ENCODE data around the gene PARP8. TPM values are rescaled to one million over a fixed set of nuclear protein-coding genes. Genes with fewer than 3 reads are reported as not detected.

Gene PARP8
- total RNA-seq, 1 donor from 2014 or later = 54.6 TPM

DNA sequence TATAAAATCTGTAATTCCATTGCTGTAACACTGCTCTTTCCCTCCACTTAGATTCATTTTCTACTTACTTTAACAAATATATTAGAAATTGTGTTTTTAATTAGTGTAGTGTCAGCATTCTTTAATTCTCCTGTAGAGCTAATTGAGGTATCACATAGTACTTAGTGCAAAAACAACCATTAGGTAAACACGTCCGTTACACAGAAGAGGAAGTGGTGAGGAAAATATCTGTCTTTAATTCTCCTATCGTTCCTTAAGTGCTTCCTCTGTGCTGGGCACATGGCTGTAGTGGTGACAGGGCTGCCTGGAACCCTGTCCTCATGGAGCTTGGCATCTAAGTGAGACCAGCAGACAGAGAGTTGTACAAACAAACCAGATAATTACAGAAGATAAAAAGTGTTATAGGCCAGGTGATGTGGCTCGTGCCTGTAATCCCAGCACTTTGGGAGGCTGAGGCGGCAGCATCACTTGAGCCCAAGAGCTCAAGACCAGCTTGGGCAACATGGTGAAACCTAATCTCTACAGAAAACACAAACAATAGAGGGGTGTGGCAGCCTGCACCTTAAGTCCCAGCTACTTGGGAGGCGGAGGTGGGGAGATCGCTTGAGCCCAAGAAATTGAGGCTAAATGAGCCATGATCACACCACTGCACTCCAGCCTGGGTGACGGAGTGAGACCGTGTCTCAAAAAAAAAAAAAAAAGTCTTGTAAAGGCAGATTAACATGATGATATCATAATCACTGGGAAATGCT, 36.4 kb downstream of the PARP8 start:
- ATAC-seq = peak in 1 of 2 donors; percentile 47
- H3K36me3 ChIP-seq = no peaks in the 10 kb centered on the region
- intact Hi-C loops (cut with DNase I) = no loop called here
- DNase-seq = no peak
- no peaks in the 10 kb centered on the region for H3K9me3 ChIP-seq
- TF ChIP-seq, protein P1, sequence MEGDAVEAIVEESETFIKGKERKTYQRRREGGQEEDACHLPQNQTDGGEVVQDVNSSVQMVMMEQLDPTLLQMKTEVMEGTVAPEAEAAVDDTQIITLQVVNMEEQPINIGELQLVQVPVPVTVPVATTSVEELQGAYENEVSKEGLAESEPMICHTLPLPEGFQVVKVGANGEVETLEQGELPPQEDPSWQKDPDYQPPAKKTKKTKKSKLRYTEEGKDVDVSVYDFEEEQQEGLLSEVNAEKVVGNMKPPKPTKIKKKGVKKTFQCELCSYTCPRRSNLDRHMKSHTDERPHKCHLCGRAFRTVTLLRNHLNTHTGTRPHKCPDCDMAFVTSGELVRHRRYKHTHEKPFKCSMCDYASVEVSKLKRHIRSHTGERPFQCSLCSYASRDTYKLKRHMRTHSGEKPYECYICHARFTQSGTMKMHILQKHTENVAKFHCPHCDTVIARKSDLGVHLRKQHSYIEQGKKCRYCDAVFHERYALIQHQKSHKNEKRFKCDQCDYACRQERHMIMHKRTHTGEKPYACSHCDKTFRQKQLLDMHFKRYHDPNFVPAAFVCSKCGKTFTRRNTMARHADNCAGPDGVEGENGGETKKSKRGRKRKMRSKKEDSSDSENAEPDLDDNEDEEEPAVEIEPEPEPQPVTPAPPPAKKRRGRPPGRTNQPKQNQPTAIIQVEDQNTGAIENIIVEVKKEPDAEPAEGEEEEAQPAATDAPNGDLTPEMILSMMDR (IDR thresholded peaks at IDR 0.05) = no peak
- H3K4me1 ChIP-seq = peaks cover 3% of the 10 kb centered on the region
- no peak overlapping the region for H3K27ac ChIP-seq
- no peaks in the 10 kb centered on the region for H3K27me3 ChIP-seq (ENCODE audit: low read depth)
- no peak overlapping the region for H3K4me3 ChIP-seq

DNA sequence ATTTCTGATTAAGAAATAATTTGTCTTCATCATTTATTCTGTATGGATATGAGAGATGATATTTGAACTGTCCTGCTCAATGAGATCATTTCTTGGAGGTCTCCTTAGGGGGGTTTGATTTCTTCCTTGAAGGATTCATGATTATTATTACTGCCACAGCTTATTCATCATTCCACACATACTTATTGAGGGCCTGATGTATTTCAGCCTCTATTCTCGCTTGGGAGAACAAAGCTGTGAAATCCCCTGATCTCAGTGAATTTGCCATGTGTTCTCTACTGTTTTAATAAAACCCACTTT, 36.9 kb downstream of the PARP8 start:
- no peak overlapping the region for H3K4me3 ChIP-seq
- TF ChIP-seq, protein P1 (IDR thresholded peaks at IDR 0.05) = no peak
- H3K4me1 ChIP-seq = peaks cover 7% of the 10 kb centered on the region
- no peaks in the 10 kb centered on the region for H3K9me3 ChIP-seq
- no peaks in the 10 kb centered on the region for H3K36me3 ChIP-seq
- no peak for DNase-seq
- H3K27ac ChIP-seq = no peak overlapping the region
- intact Hi-C loops (cut with DNase I) = no loop called here
- no peaks in the 10 kb centered on the region for H3K27me3 ChIP-seq (ENCODE audit: low read depth)
- no peak for ATAC-seq

DNA sequence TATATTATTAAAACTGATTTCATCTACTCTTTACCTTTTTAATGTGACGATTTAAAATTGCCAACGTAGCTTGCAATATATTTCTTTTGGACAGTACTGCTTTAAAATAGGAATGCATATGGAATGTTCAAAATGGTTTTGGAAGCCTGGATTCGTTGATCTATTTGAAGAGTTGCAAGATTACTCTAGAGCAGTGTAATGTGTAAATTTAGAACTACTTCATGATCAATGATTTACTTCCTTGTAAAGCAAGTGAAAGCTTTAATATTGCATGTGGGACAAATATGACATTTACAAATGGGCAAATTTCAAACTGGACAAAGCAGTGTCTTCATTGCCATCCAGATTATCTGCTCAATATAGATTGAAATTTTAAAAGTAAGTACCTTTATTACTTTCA, 38.3 kb downstream of the PARP8 start:
- Histone ChIP-seq H3K4me1 (peaks cover 7% of the 10 kb centered on the region), H3K9me3 (no peaks in the 10 kb centered on the region), H3K36me3 (no peaks in the 10 kb centered on the region), H3K27me3 (ENCODE audit: low read depth) (no peaks in the 10 kb centered on the region), H3K4me3 (no peak overlapping the region), H3K27ac (no peak overlapping the region)
- intact Hi-C loops (cut with DNase I) = no loop called here
- TF ChIP-seq, protein P1 (IDR thresholded peaks at IDR 0.05) = no peak
- no peak for DNase-seq
- ATAC-seq = peak in 1 of 2 donors; percentile 60

DNA sequence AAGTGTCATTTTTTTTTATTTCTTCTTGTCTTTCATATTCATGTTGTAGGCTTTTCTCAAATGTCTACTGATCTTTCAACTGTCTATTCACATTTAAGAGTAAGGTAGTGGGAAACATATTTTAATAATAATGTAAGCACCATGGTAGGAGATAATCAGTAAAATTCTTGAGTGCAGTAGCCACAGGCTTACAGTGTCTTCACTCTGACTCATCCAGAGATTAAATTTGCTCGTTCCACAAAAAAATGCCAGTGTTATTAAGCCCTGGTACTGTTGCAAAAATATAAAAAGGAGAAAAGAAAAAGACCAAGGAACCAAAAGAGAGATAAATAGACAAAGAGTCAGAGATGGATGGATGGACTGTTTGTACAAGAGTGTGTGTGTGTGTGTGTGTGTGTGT, 43.0 kb downstream of the PARP8 start:
- Histone ChIP-seq H3K27ac (no peak overlapping the region), H3K27me3 (ENCODE audit: low read depth) (no peaks in the 10 kb centered on the region), H3K4me3 (no peak overlapping the region), H3K9me3 (no peaks in the 10 kb centered on the region), H3K36me3 (no peaks in the 10 kb centered on the region), H3K4me1 (peaks cover 22% of the 10 kb centered on the region)
- TF ChIP-seq, protein P1 (IDR thresholded peaks at IDR 0.05) = no peak
- ATAC-seq (no peak), DNase-seq (no peak)
- intact Hi-C loops (cut with DNase I) = no loop called here

DNA sequence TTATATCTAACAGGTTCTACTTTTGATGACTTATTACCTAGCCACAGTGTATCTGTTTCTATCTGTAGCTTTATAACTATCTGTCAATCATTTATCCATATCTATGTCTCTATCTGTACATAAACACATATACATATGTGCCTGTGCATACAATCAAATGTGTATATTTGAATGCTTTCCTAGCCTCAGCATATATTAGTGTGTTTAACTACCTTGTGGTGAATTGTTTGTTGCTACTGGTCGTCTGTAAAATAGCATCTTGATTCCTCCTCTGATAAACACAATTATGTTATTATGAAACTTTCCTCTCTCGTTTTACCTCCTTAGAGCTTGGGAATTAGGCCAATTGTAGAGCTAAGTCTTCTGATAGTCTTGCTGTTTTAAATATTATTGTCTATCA, 44.4 kb downstream of the PARP8 start:
- DNase-seq = no peak
- Histone ChIP-seq H3K27me3 (ENCODE audit: low read depth) (no peaks in the 10 kb centered on the region), H3K4me1 (peaks cover 22% of the 10 kb centered on the region), H3K4me3 (peak overlapping the region; percentile 24), H3K27ac (peak overlapping the region; percentile 39), H3K9me3 (no peaks in the 10 kb centered on the region), H3K36me3 (no peaks in the 10 kb centered on the region)
- TF ChIP-seq, protein P1 (IDR thresholded peaks at IDR 0.05) = no peak
- ATAC-seq = no peak
- intact Hi-C loops (cut with DNase I) = no loop called here
